Measurements from ENCODE around the gene HNMT. TPM values are rescaled to one million over a fixed set of nuclear protein-coding genes. Genes with fewer than 3 reads are reported as not detected.

Gene HNMT
- total RNA-seq, 2 experiments from 2014 or later = not detected

DNA sequence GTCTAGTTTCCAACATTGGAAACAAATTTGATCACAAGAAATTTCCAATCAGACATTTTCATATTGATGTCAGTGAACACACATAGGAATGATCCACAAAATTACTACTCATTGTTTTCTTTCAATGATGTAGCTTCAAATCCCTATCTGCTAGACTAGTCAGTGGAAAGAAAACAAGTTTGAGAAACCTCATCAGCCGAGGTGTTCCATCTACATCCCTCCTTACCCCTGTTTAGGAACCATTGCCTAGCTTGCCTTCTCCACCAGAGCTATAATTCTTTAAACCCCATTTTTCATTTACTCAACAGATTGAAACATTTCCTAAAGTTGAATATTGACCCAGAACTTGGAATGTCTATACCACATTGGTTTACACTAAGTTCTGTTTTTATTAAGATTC, 45.3 kb downstream of the HNMT start:
- DNase-seq = no peak
- Mint-ChIP-seq H3K4me3 (no peak overlapping the region), H3K27ac (no peak overlapping the region), H3K4me1 (ENCODE audit: low read depth) (no peaks in the 10 kb centered on the region), H3K27me3 (ENCODE audit: low read depth) (peaks cover 6% of the 10 kb centered on the region), H3K36me3 (ENCODE audit: low read depth) (no peaks in the 10 kb centered on the region), H3K9me3 (no peaks in the 10 kb centered on the region)
- CTCF ChIA-PET = no interaction called here
- intact Hi-C loops (cut with micrococcal nuclease) = no loop called here

- CTCF ChIA-PET = no interaction called here
- Mint-ChIP-seq H3K4me1 (ENCODE audit: low read depth) (no peaks in the 10 kb centered on the region), H3K9me3 (no peaks in the 10 kb centered on the region), H3K4me3 (no peak overlapping the region), H3K27me3 (ENCODE audit: low read depth) (peaks cover 6% of the 10 kb centered on the region), H3K36me3 (ENCODE audit: low read depth) (no peaks in the 10 kb centered on the region), H3K27ac (no peak overlapping the region)
- DNase-seq = no peak
- intact Hi-C loops (cut with micrococcal nuclease) = no loop called here
Measured at GRCh38 chr2:138010890-138011289, 46.6 kb downstream of the HNMT start.

- Mint-ChIP-seq H3K4me3 (no peak overlapping the region), H3K4me1 (ENCODE audit: low read depth) (no peaks in the 10 kb centered on the region), H3K9me3 (no peaks in the 10 kb centered on the region), H3K27me3 (ENCODE audit: low read depth) (peaks cover 6% of the 10 kb centered on the region), H3K36me3 (ENCODE audit: low read depth) (no peaks in the 10 kb centered on the region), H3K27ac (no peak overlapping the region)
- CTCF ChIA-PET = no interaction called here
- DNase-seq = no peak
- intact Hi-C loops (cut with micrococcal nuclease) = no loop called here
Measured at GRCh38 chr2:138012082-138012481, 47.8 kb downstream of the HNMT start.

DNA sequence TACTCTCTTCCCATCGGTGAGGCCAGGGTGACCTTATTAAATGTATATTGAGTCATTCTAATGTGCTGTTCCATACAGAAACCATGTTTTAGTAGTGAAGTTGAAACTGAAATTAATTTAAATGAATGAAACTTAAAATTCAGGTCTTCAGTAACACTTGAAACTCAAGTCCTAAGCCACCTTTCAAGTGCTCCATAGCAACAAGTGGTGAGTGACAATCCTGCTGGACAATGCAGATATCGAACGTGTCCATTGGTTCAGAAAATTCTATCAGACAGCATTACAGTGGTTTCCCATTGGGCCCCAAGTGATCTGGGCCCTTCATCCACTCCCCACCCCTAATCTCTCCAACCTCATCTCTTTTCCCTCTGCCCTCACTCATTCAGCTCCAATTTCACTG, 48.7 kb downstream of the HNMT start:
- H3K9me3 Mint-ChIP-seq = no peaks in the 10 kb centered on the region
- H3K36me3 Mint-ChIP-seq (ENCODE audit: low read depth) = no peaks in the 10 kb centered on the region
- H3K4me3 Mint-ChIP-seq = no peak overlapping the region
- intact Hi-C loops (cut with micrococcal nuclease) = no loop called here
- CTCF ChIA-PET = no interaction called here
- H3K4me1 Mint-ChIP-seq (ENCODE audit: low read depth) = no peaks in the 10 kb centered on the region
- peaks cover 3% of the 10 kb centered on the region for H3K27me3 Mint-ChIP-seq (ENCODE audit: low read depth)
- no peak overlapping the region for H3K27ac Mint-ChIP-seq
- DNase-seq = no peak

DNA sequence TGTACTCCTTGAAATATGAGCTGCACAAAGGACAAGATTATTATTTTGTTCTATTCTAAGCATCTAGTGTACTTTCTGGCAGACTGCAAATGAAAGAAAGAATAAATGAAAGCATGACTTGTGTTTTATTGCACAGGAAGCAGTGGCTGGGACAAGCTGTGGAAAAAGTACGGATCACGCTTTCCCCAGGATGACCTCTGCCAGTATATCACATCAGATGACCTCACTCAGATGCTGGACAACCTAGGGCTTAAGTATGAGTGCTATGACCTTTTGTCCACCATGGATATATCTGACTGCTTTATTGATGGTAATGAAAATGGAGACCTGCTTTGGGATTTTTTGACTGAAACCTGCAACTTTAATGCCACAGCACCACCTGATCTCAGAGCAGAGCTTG, 49.4 kb downstream of the HNMT start:
- no peak overlapping the region for H3K27ac Mint-ChIP-seq
- no peaks in the 10 kb centered on the region for H3K9me3 Mint-ChIP-seq
- CTCF ChIA-PET = no interaction called here
- H3K4me3 Mint-ChIP-seq = no peak overlapping the region
- H3K4me1 Mint-ChIP-seq (ENCODE audit: low read depth) = no peaks in the 10 kb centered on the region
- H3K27me3 Mint-ChIP-seq (ENCODE audit: low read depth) = no peaks in the 10 kb centered on the region
- intact Hi-C loops (cut with micrococcal nuclease) = no loop called here
- no peak for DNase-seq
- no peaks in the 10 kb centered on the region for H3K36me3 Mint-ChIP-seq (ENCODE audit: low read depth)

DNA sequence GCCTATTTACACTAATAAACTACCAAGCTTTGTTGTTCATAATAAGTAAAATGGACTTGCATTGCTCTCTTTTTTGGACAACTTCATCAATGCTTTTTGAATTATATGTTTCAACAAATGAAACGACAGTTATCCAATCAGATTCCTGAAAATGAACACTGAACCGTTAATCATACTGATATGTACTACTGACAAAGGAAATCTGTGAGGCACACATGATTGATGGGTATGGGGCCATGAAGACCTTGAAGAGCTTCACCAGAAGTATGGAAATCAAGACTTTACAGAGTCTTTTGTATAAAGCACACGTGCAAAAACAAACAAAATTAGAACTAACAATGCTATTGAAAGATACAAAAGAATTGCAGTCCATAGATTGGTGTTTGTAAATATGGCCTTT, 51.2 kb downstream of the HNMT start:
- no peak overlapping the region for H3K4me3 Mint-ChIP-seq
- H3K4me1 Mint-ChIP-seq (ENCODE audit: low read depth) = no peaks in the 10 kb centered on the region
- intact Hi-C loops (cut with micrococcal nuclease) = no loop called here
- no peaks in the 10 kb centered on the region for H3K9me3 Mint-ChIP-seq
- CTCF ChIA-PET = no interaction called here
- H3K27ac Mint-ChIP-seq = no peak overlapping the region
- no peaks in the 10 kb centered on the region for H3K27me3 Mint-ChIP-seq (ENCODE audit: low read depth)
- H3K36me3 Mint-ChIP-seq (ENCODE audit: low read depth) = no peaks in the 10 kb centered on the region
- no peak for DNase-seq

DNA sequence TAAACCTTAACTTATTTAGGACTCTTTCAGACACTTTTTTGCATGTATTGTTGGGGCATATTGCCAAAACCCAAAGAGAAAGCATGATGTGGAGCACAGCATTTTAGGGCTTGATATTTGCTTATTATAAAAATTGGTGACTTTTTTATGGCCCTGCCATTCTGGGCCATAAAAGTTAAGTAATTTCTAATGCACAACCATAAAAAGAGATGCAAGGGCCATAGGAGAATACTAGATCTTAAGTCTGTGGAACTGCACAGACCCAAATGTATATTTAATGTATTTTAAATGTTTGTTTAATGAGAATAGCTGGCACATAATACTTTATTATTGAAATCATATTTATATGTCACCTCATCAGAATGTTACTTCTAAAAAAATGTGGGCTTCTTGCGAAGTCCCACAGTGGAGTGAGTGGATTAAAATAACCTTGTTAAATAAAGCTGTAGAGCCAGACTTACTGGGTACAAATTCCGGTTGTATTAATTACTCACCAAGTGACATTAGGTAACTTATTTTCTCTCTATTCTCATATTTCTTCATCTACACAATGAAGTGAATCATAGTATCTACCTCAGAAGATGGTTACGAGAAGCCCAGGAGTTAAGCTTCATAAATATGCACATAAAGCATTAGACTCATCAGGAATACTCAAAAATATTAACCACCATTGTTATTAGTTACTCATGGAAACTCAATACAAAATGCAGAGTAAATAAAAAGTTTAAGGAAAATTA, 52.2 kb downstream of the HNMT start:
- H3K4me1 Mint-ChIP-seq (ENCODE audit: low read depth) = no peaks in the 10 kb centered on the region

GRCh38 chr2:138017824-138018223, 53.6 kb downstream of the HNMT start:
- intact Hi-C loops (cut with micrococcal nuclease) = no loop called here
- no peaks in the 10 kb centered on the region for H3K36me3 Mint-ChIP-seq (ENCODE audit: low read depth)
- H3K9me3 Mint-ChIP-seq = no peaks in the 10 kb centered on the region
- H3K4me3 Mint-ChIP-seq = no peak overlapping the region
- no peak for DNase-seq
- CTCF ChIA-PET = interaction anchor here (0.6 kb wide), 1 partner anchor 56 kb away, joined by 3 read pairs; no protein-coding TSS in a partner anchor
- H3K4me1 Mint-ChIP-seq (ENCODE audit: low read depth) = no peaks in the 10 kb centered on the region
- H3K27me3 Mint-ChIP-seq (ENCODE audit: low read depth) = no peaks in the 10 kb centered on the region
- H3K27ac Mint-ChIP-seq = no peak overlapping the region

More for the DNA sequence above, 52.2 kb downstream of the HNMT start:
- H3K4me3 Mint-ChIP-seq = no peak overlapping the region
- DNase-seq = no peak
- H3K27ac Mint-ChIP-seq = no peak overlapping the region
- H3K27me3 Mint-ChIP-seq (ENCODE audit: low read depth) = no peaks in the 10 kb centered on the region
- H3K9me3 Mint-ChIP-seq = no peaks in the 10 kb centered on the region
- H3K36me3 Mint-ChIP-seq (ENCODE audit: low read depth) = no peaks in the 10 kb centered on the region
- intact Hi-C loops (cut with micrococcal nuclease) = no loop called here
- CTCF ChIA-PET = no interaction called here

DNA sequence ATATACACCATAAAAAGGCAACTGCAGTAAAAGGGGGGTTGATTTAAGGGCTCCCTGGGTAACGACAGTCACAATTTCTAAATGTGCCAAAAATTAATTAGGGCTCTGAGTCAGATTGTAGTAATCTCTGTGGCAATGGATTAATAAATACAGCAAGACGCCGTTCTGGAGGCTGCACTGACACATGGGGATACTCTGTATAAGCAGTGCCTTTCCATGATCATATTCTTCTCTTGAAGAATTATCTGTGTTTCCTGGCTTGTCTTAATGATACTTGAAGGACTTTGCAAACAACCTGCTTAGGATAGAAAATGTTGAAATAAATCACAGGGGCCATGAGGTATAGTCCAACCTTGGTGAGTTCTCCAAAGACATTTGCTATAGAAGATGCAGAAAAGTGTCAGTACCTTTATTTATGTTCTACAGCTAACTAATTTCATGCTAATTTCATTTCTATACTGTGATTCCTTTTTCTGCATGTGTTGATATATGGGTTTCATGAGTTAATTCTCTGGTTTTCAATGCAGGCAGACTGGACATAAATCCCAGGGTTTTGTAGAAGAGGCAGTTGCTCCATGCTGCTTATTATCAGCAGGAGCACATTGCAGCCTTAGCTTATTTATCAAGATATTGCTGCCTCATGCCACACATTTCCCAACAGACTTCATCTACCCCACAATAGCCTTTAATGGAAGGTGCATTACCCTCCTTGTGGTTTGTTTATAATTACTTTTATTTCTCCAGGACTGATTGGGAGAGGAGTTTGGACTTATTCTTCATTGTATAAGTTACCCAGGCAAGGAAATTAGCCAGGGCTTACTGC, 54.8 kb downstream of the HNMT start:
- no peaks in the 10 kb centered on the region for H3K4me1 Mint-ChIP-seq (ENCODE audit: low read depth)

DNA sequence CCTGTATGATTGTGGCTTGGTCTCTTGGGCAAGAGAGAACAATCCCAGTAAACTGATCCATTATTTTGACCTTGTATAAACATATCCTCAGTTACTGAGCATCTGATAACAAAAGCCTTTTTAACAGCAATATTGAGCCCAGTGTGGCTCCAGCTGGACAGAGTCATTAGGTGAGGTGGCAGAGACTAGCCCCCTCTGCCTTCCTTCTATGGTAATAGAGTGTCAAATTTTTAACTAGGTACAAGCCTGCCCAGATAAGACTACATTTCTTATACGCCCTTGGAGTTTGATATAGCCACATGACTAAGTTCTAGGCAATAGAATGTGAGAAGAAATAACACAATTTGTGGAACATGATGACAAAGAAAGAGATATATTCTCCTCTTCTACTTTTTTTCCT, 56.2 kb downstream of the HNMT start:
- intact Hi-C loops (cut with micrococcal nuclease) = no loop called here
- H3K27ac Mint-ChIP-seq = no peak overlapping the region
- no peaks in the 10 kb centered on the region for H3K9me3 Mint-ChIP-seq
- no peak for DNase-seq
- H3K27me3 Mint-ChIP-seq (ENCODE audit: low read depth) = no peaks in the 10 kb centered on the region
- H3K4me3 Mint-ChIP-seq = no peak overlapping the region
- H3K4me1 Mint-ChIP-seq (ENCODE audit: low read depth) = no peaks in the 10 kb centered on the region
- CTCF ChIA-PET = no interaction called here
- H3K36me3 Mint-ChIP-seq (ENCODE audit: low read depth) = no peaks in the 10 kb centered on the region

More for the DNA sequence above, 54.8 kb downstream of the HNMT start:
- Mint-ChIP-seq H3K9me3 (no peaks in the 10 kb centered on the region), H3K27ac (no peak overlapping the region), H3K27me3 (ENCODE audit: low read depth) (no peaks in the 10 kb centered on the region), H3K36me3 (ENCODE audit: low read depth) (no peaks in the 10 kb centered on the region), H3K4me3 (no peak overlapping the region)
- intact Hi-C loops (cut with micrococcal nuclease) = no loop called here
- DNase-seq = no peak
- CTCF ChIA-PET = no interaction called here

GRCh38 chr2:138021154-138021553, 56.9 kb downstream of the HNMT start:
- intact Hi-C loops (cut with micrococcal nuclease) = no loop called here
- Mint-ChIP-seq H3K4me3 (no peak overlapping the region), H3K27ac (no peak overlapping the region), H3K27me3 (ENCODE audit: low read depth) (no peaks in the 10 kb centered on the region), H3K36me3 (ENCODE audit: low read depth) (no peaks in the 10 kb centered on the region), H3K9me3 (no peaks in the 10 kb centered on the region), H3K4me1 (ENCODE audit: low read depth) (no peaks in the 10 kb centered on the region)
- CTCF ChIA-PET = no interaction called here
- DNase-seq = no peak

GRCh38 chr2:138023298-138023697, 59.0 kb downstream of the HNMT start:
- no peak overlapping the region for H3K4me3 Mint-ChIP-seq
- no peaks in the 10 kb centered on the region for H3K9me3 Mint-ChIP-seq
- intact Hi-C loops (cut with micrococcal nuclease) = no loop called here
- H3K27ac Mint-ChIP-seq = no peak overlapping the region
- no peaks in the 10 kb centered on the region for H3K4me1 Mint-ChIP-seq (ENCODE audit: low read depth)
- H3K36me3 Mint-ChIP-seq (ENCODE audit: low read depth) = no peaks in the 10 kb centered on the region
- H3K27me3 Mint-ChIP-seq (ENCODE audit: low read depth) = no peaks in the 10 kb centered on the region
- DNase-seq = no peak
- CTCF ChIA-PET = no interaction called here

DNA sequence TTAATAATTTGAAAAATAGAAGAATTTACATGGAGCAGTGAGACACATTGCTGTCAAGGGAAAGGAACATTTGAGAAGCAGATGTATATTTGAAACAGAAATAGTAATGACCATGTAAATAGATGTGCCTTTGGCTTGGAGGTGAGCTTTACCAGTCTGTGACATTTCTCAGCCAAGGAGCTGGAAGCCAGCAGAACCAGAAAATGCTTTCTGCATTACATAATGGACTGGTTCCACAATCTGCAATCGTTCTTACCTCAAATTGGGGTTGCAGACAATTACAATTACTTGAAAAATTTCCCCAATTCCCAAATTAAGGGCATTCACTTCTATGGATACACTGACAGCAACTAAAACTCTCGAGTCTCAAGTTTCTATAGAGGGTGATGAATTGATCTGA, 59.7 kb downstream of the HNMT start:
- Mint-ChIP-seq H3K9me3 (no peaks in the 10 kb centered on the region), H3K4me3 (no peak overlapping the region), H3K4me1 (ENCODE audit: low read depth) (no peaks in the 10 kb centered on the region), H3K36me3 (ENCODE audit: low read depth) (no peaks in the 10 kb centered on the region), H3K27me3 (ENCODE audit: low read depth) (no peaks in the 10 kb centered on the region), H3K27ac (no peak overlapping the region)
- intact Hi-C loops (cut with micrococcal nuclease) = no loop called here
- no peak for DNase-seq
- CTCF ChIA-PET = interaction anchor here (0.7 kb wide), 1 partner anchor 302 kb away, joined by 3 read pairs; no protein-coding TSS in a partner anchor
